Nephron (organoid): ENCODE results near the gene NCKAP1.
"Not testable (repeated sequence)": the region's sequence is repeated elsewhere in the genome, so short reads cannot be mapped to it uniquely, and the experiment has no call there.

ENCODE experiments used
- H3K27ac Mint-ChIP-seq, 3 experiments: 2 replicates each; pipeline ENCODE4 v1.8.0; 2020; ENCODE audit warnings: mixed read lengths in 3 of 3, mild to moderate bottlenecking in 2 of 3, moderate library complexity in 1 of 3
- H3K27me3 Mint-ChIP-seq: 2 replicates; pipeline ENCODE4 v1.8.0; 2021; ENCODE audit warnings: low read depth, mild to moderate bottlenecking, moderate library complexity, mixed read lengths
- H3K36me3 Mint-ChIP-seq: 2 replicates; pipeline ENCODE4 v1.8.0; 2020; ENCODE audit warnings: low read depth, mixed read lengths
- H3K4me1 Mint-ChIP-seq: 2 replicates; pipeline ENCODE4 v1.8.0; 2020; ENCODE audit warnings: mixed read lengths
- H3K4me3 Mint-ChIP-seq, 3 experiments: 2 replicates each; pipeline ENCODE4 v1.8.0; 2020; ENCODE audit warnings: mild to moderate bottlenecking in 3 of 3, mixed read lengths in 3 of 3, moderate library complexity in 2 of 3
- H3K9me3 Mint-ChIP-seq: 2 replicates; pipeline ENCODE4 v1.8.0; 2020; ENCODE audit warnings: mixed read lengths
- TF ChIP-seq, protein P1 (sequence below), 3 experiments: fragments of 200-600 bp; sonication (generic); IDR thresholded peaks; one replicate each; pipeline ENCODE4 v1.5.0; 2021; ENCODE audit warnings: antibody characterized with exemption in 3 of 3; ENCODE audit not compliant: unreplicated experiment in 3 of 3

NCKAP1 gene

GRCh38 chr2:183025993-183026392 is 12.3 kb downstream of the NCKAP1 start:
- Mint-ChIP-seq H3K27me3 (no peaks in the 10 kb centered on the region), H3K9me3 (no peaks in the 10 kb centered on the region), H3K27ac (peak overlapping the region in 1 of 3 experiments; percentile 20), H3K4me1 (peaks cover 34% of the 10 kb centered on the region), H3K36me3 (peaks cover 16% of the 10 kb centered on the region), H3K4me3 (no peak overlapping the region)
- TF ChIP-seq, protein P1, sequence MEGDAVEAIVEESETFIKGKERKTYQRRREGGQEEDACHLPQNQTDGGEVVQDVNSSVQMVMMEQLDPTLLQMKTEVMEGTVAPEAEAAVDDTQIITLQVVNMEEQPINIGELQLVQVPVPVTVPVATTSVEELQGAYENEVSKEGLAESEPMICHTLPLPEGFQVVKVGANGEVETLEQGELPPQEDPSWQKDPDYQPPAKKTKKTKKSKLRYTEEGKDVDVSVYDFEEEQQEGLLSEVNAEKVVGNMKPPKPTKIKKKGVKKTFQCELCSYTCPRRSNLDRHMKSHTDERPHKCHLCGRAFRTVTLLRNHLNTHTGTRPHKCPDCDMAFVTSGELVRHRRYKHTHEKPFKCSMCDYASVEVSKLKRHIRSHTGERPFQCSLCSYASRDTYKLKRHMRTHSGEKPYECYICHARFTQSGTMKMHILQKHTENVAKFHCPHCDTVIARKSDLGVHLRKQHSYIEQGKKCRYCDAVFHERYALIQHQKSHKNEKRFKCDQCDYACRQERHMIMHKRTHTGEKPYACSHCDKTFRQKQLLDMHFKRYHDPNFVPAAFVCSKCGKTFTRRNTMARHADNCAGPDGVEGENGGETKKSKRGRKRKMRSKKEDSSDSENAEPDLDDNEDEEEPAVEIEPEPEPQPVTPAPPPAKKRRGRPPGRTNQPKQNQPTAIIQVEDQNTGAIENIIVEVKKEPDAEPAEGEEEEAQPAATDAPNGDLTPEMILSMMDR (IDR thresholded peaks at IDR 0.05; ENCODE audit: unreplicated experiment in 3 of 3): no peak

DNA sequence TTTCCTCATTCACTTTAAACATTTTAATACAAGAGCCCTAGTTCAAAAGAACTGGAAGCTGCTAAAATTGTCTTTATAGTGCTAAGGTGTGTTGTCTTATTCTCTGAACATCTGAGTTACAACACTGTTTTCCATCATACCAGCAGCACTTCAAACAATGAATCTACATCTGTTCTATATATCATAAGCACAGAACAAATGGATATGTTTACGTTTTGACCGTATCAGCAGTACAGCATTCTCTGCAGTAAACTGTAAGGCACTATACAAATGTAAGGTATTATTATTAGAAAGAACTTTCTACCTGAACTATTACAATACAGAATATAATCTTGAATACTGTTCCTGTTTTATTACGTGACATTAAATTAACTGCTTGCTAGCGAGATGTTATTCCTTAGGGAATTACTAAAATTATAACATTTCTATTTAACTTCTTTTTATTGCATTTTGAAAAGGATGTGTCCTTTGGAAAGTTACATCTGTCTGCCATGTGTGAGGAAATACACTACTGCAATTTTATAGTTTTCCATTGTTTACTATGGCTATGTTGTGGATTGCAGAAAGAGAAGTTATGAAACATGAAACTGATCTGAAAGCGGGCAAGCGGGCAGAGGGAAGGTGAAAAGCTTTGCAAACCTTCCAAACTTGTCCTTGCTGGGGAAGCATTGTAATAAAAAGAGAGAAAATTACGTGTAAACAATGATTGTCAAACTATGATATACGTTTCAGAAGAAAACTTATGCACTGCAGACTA is 13.7 kb downstream of the NCKAP1 start:
- no peak overlapping the region for H3K4me3 Mint-ChIP-seq
- peaks cover 22% of the 10 kb centered on the region for H3K4me1 Mint-ChIP-seq
- peaks cover 28% of the 10 kb centered on the region for H3K36me3 Mint-ChIP-seq
- TF ChIP-seq, protein P1 (IDR thresholded peaks at IDR 0.05; ENCODE audit: unreplicated experiment in 3 of 3): no peak
- H3K27ac Mint-ChIP-seq: peak overlapping the region in 1 of 3 experiments; percentile 20
- no peaks in the 10 kb centered on the region for H3K9me3 Mint-ChIP-seq
- H3K27me3 Mint-ChIP-seq: no peaks in the 10 kb centered on the region

DNA sequence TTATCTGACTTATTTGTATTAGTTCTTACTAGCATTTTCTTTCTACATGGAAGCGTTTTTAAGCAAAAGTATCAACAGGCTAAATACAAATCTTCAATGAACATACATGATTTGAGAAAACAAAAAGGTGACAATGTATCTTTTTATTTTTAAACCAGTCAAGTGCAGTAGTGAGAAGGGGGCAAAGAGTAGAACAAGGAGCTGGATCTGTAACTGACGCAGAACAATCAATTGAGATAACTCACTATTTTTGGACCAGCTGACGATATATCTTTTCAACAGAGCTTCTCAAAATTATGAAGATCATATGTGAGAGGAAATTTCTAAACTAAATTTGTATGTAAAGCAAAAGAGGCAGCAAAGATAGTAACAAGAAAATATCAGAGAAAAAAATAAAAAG is 15.5 kb downstream of the NCKAP1 start:
- H3K4me1 Mint-ChIP-seq: peaks cover 15% of the 10 kb centered on the region
- H3K27ac Mint-ChIP-seq: no peak overlapping the region
- no peaks in the 10 kb centered on the region for H3K9me3 Mint-ChIP-seq
- TF ChIP-seq, protein P1 (IDR thresholded peaks at IDR 0.05; ENCODE audit: unreplicated experiment in 3 of 3): no peak
- H3K27me3 Mint-ChIP-seq: no peaks in the 10 kb centered on the region
- peaks cover 37% of the 10 kb centered on the region for H3K36me3 Mint-ChIP-seq
- no peak overlapping the region for H3K4me3 Mint-ChIP-seq

- Mint-ChIP-seq H3K9me3 (no peaks in the 10 kb centered on the region), H3K36me3 (peaks cover 47% of the 10 kb centered on the region), H3K27ac (no peak overlapping the region), H3K4me1 (peaks cover 15% of the 10 kb centered on the region), H3K27me3 (no peaks in the 10 kb centered on the region), H3K4me3 (no peak overlapping the region)
- TF ChIP-seq, protein P1 (IDR thresholded peaks at IDR 0.05; ENCODE audit: unreplicated experiment in 3 of 3): no peak
These were observed 16.6 kb downstream of the NCKAP1 start for GRCh38 chr2:183021613-183022012.

GRCh38 chr2:183019718-183020442 is 18.4 kb downstream of the NCKAP1 start:
- H3K27me3 Mint-ChIP-seq: no peaks in the 10 kb centered on the region
- peaks cover 8% of the 10 kb centered on the region for H3K4me1 Mint-ChIP-seq
- H3K27ac Mint-ChIP-seq: no peak overlapping the region
- H3K36me3 Mint-ChIP-seq: peaks cover 56% of the 10 kb centered on the region
- H3K9me3 Mint-ChIP-seq: no peaks in the 10 kb centered on the region
- TF ChIP-seq, protein P1 (IDR thresholded peaks at IDR 0.05; ENCODE audit: unreplicated experiment in 3 of 3): no peak
- H3K4me3 Mint-ChIP-seq: no peak overlapping the region

DNA sequence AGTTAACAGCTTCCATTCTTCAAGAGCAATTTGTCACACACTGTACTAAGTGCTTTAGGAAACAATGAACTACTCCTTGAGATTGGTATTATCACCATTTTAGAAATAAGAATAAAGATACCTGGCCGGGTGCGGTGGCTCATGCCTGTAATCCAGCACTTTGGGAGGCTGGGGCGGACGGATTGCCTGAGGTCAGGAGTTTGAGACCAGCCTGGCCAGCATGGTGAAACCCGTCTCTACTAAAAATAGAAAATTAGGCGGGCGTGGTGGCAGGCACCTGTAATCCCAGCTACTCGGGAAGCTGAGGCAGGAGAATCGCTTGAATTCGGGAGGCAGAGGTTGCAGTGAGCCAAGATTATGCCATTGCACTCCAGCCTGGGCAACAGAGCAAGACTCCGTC is 20.4 kb downstream of the NCKAP1 start:
- Mint-ChIP-seq H3K4me1 (peaks cover 18% of the 10 kb centered on the region), H3K36me3 (peaks cover 61% of the 10 kb centered on the region)
- H3K9me3 Mint-ChIP-seq, H3K27ac Mint-ChIP-seq, H3K27me3 Mint-ChIP-seq, H3K4me3 Mint-ChIP-seq: not testable (repeated sequence)
